ENCODE data around the gene RIOK1.

DNA sequence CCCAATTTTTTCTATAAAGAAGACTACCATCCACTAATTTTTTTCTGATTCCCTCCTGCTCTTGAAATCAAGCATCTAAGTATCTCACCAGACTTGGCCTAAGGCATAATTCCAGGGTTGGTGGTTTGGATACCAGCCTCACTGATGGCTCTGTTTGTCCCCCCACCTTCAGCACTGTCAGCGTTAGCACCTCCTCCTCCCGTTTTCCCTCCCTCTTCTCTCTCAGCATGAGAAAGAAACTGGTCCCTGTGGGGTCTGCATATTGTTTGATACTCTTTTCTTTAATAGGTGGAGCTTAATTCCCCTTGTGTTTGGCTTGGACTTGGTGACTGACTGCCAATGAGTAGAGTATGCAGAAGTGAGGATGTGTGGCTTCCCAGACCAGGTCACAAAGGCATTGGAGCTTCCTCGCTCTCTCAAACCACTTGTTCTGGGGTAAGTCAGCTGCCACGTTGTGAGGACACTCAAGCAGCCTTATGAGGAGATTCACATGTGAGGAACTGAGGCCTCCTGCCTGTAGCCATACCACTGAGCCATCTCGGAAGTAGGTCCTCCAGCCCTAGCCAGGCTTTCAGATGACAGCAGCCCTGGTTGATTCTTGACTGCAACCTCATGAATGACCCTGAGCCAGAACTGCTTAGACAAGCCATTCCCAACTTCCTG lies 65.2 kb downstream of the RIOK1 start:
- TF ChIP-seq NCOR1 (IDR thresholded peaks at IDR 0.05) = no peak
- TF ChIP-seq TBL1XR1 (IDR thresholded peaks at IDR 0.05; ENCODE audit: low read length in 2 of 2) = no peak
- TF ChIP-seq, protein P1, sequence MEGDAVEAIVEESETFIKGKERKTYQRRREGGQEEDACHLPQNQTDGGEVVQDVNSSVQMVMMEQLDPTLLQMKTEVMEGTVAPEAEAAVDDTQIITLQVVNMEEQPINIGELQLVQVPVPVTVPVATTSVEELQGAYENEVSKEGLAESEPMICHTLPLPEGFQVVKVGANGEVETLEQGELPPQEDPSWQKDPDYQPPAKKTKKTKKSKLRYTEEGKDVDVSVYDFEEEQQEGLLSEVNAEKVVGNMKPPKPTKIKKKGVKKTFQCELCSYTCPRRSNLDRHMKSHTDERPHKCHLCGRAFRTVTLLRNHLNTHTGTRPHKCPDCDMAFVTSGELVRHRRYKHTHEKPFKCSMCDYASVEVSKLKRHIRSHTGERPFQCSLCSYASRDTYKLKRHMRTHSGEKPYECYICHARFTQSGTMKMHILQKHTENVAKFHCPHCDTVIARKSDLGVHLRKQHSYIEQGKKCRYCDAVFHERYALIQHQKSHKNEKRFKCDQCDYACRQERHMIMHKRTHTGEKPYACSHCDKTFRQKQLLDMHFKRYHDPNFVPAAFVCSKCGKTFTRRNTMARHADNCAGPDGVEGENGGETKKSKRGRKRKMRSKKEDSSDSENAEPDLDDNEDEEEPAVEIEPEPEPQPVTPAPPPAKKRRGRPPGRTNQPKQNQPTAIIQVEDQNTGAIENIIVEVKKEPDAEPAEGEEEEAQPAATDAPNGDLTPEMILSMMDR (IDR thresholded peaks at IDR 0.05 in 2 of 3, conservative IDR thresholded peaks at IDR 0.05 in 1 of 3; ENCODE audit: insufficient read depth in 2 of 3, low read depth in 1 of 3, low read length in 3 of 3) = no peak
- TF ChIP-seq SIN3B (IDR thresholded peaks at IDR 0.05; ENCODE audit: low read depth) = no peak
- TF ChIP-seq, protein P2, sequence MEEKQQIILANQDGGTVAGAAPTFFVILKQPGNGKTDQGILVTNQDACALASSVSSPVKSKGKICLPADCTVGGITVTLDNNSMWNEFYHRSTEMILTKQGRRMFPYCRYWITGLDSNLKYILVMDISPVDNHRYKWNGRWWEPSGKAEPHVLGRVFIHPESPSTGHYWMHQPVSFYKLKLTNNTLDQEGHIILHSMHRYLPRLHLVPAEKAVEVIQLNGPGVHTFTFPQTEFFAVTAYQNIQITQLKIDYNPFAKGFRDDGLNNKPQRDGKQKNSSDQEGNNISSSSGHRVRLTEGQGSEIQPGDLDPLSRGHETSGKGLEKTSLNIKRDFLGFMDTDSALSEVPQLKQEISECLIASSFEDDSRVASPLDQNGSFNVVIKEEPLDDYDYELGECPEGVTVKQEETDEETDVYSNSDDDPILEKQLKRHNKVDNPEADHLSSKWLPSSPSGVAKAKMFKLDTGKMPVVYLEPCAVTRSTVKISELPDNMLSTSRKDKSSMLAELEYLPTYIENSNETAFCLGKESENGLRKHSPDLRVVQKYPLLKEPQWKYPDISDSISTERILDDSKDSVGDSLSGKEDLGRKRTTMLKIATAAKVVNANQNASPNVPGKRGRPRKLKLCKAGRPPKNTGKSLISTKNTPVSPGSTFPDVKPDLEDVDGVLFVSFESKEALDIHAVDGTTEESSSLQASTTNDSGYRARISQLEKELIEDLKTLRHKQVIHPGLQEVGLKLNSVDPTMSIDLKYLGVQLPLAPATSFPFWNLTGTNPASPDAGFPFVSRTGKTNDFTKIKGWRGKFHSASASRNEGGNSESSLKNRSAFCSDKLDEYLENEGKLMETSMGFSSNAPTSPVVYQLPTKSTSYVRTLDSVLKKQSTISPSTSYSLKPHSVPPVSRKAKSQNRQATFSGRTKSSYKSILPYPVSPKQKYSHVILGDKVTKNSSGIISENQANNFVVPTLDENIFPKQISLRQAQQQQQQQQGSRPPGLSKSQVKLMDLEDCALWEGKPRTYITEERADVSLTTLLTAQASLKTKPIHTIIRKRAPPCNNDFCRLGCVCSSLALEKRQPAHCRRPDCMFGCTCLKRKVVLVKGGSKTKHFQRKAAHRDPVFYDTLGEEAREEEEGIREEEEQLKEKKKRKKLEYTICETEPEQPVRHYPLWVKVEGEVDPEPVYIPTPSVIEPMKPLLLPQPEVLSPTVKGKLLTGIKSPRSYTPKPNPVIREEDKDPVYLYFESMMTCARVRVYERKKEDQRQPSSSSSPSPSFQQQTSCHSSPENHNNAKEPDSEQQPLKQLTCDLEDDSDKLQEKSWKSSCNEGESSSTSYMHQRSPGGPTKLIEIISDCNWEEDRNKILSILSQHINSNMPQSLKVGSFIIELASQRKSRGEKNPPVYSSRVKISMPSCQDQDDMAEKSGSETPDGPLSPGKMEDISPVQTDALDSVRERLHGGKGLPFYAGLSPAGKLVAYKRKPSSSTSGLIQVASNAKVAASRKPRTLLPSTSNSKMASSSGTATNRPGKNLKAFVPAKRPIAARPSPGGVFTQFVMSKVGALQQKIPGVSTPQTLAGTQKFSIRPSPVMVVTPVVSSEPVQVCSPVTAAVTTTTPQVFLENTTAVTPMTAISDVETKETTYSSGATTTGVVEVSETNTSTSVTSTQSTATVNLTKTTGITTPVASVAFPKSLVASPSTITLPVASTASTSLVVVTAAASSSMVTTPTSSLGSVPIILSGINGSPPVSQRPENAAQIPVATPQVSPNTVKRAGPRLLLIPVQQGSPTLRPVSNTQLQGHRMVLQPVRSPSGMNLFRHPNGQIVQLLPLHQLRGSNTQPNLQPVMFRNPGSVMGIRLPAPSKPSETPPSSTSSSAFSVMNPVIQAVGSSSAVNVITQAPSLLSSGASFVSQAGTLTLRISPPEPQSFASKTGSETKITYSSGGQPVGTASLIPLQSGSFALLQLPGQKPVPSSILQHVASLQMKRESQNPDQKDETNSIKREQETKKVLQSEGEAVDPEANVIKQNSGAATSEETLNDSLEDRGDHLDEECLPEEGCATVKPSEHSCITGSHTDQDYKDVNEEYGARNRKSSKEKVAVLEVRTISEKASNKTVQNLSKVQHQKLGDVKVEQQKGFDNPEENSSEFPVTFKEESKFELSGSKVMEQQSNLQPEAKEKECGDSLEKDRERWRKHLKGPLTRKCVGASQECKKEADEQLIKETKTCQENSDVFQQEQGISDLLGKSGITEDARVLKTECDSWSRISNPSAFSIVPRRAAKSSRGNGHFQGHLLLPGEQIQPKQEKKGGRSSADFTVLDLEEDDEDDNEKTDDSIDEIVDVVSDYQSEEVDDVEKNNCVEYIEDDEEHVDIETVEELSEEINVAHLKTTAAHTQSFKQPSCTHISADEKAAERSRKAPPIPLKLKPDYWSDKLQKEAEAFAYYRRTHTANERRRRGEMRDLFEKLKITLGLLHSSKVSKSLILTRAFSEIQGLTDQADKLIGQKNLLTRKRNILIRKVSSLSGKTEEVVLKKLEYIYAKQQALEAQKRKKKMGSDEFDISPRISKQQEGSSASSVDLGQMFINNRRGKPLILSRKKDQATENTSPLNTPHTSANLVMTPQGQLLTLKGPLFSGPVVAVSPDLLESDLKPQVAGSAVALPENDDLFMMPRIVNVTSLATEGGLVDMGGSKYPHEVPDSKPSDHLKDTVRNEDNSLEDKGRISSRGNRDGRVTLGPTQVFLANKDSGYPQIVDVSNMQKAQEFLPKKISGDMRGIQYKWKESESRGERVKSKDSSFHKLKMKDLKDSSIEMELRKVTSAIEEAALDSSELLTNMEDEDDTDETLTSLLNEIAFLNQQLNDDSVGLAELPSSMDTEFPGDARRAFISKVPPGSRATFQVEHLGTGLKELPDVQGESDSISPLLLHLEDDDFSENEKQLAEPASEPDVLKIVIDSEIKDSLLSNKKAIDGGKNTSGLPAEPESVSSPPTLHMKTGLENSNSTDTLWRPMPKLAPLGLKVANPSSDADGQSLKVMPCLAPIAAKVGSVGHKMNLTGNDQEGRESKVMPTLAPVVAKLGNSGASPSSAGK (IDR thresholded peaks at IDR 0.05) = no peak
- TF ChIP-seq TCF7L2 (IDR thresholded peaks at IDR 0.05; ENCODE audit: low read depth, low read length) = no peak
- TF ChIP-seq, protein P3, sequence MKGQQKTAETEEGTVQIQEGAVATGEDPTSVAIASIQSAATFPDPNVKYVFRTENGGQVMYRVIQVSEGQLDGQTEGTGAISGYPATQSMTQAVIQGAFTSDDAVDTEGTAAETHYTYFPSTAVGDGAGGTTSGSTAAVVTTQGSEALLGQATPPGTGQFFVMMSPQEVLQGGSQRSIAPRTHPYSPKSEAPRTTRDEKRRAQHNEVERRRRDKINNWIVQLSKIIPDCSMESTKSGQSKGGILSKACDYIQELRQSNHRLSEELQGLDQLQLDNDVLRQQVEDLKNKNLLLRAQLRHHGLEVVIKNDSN (CRISPR knock-in tag; IDR thresholded peaks at IDR 0.05) = no peak
- TF ChIP-seq MEF2A (IDR thresholded peaks at IDR 0.05; ENCODE audit: control insufficient read depth, low read depth, low read length) = no peak
- TF ChIP-seq GATA2 (CRISPR knock-in tag; IDR thresholded peaks at IDR 0.05) = no peak
- TF ChIP-seq HDAC2 (IDR thresholded peaks at IDR 0.05) = no peak
- TF ChIP-seq, protein P4, sequence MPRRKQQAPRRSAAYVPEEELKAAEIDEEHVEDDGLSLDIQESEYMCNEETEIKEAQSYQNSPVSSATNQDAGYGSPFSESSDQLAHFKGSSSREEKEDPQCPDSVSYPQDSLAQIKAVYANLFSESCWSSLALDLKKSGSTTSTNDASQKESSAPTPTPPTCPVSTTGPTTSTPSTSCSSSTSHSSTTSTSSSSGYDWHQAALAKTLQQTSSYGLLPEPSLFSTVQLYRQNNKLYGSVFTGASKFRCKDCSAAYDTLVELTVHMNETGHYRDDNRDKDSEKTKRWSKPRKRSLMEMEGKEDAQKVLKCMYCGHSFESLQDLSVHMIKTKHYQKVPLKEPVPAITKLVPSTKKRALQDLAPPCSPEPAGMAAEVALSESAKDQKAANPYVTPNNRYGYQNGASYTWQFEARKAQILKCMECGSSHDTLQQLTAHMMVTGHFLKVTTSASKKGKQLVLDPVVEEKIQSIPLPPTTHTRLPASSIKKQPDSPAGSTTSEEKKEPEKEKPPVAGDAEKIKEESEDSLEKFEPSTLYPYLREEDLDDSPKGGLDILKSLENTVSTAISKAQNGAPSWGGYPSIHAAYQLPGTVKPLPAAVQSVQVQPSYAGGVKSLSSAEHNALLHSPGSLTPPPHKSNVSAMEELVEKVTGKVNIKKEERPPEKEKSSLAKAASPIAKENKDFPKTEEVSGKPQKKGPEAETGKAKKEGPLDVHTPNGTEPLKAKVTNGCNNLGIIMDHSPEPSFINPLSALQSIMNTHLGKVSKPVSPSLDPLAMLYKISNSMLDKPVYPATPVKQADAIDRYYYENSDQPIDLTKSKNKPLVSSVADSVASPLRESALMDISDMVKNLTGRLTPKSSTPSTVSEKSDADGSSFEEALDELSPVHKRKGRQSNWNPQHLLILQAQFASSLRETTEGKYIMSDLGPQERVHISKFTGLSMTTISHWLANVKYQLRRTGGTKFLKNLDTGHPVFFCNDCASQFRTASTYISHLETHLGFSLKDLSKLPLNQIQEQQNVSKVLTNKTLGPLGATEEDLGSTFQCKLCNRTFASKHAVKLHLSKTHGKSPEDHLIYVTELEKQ (CRISPR knock-in tag; IDR thresholded peaks at IDR 0.05) = no peak
- no peak for TF ChIP-seq ZNF324 (CRISPR knock-in tag; IDR thresholded peaks at IDR 0.05)

Data from K562 (cell line).